Measurements from ENCODE around the gene ARHGAP40.

DNA sequence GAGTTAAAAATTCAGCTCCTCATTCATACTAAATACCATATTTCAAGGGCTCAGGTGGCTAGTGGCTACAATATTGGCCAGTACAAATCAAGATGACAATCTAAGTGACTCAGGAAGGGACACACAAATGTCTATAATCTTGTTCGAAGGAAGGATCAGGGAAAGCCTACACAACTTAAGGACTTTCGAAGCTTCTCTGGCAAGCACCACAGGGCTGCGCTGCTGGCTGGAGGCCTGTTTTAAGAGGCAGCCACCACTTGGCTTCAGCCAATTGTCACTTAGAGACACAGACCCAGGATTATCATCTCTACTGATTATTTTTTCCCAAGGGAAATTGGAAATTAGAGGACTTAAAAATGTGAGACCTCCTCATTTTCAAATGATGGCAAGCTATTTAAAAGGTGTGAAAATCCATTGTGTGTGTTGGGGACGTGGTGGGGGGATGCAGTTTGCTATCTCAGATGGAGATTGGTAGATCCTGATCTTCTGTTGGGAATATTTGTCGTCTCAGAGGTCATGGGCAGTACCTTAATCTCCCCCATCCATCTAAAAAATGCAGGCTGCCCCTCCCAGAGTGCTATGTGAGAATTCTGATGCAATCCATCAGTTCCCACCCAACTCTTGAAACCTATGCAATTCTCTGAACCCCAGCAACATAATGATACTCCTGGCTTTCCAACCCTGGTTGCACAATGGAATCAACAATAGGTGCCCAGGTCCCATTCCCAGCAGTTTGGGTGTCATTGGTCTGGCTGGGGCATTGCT is 11.3 kb downstream of the ARHGAP40 start:
- TF ChIP-seq EZH2 (IDR thresholded peaks at IDR 0.05) (no peak), POLR2AphosphoS5 (IDR thresholded peaks at IDR 0.05; ENCODE audit: borderline replicate concordance, low read depth, low read length) (no peak)
